DND-41 (cell line): ENCODE results near the gene DPYSL4.

Experiments
- ATAC-seq: fragments of 200-7000 bp; cut with Tn5 transposase; 3 replicates; pipeline ENCODE4 v1.9.1; 2021; ENCODE audit warnings: low read depth; ENCODE audit not compliant: insufficient read depth
- DNase-seq: peaks from one replicate; pipeline ENCODE4 v3.0.0-alpha.2; 2020
- H2AFZ ChIP-seq: 2 replicates; pipeline ENCODE4 v1.6.0; 2012; ENCODE audit warnings: low read depth, low read length
- H3K27ac ChIP-seq: 2 replicates; pipeline ENCODE4 v1.5.1; 2012; ENCODE audit warnings: low read length, inconsistent platforms
- H3K27me3 ChIP-seq: fragments of 200-600 bp; sonication (generic); 2 replicates; pipeline ENCODE4 v1.6.0; 2012; ENCODE audit warnings: low read length, mild to moderate bottlenecking, inconsistent platforms; ENCODE audit not compliant: insufficient read depth, poor library complexity
- H3K36me3 ChIP-seq: 2 replicates; pipeline ENCODE4 v1.5.1; 2012; ENCODE audit warnings: low read length, inconsistent platforms; ENCODE audit not compliant: insufficient read depth
- H3K4me1 ChIP-seq: 2 replicates; pipeline ENCODE4 v1.5.1; 2012; ENCODE audit warnings: mild to moderate bottlenecking, low read length; ENCODE audit not compliant: insufficient read depth
- H3K4me2 ChIP-seq: 2 replicates; pipeline ENCODE4 v1.6.0; 2012; ENCODE audit warnings: mild to moderate bottlenecking, moderate library complexity, low read length, inconsistent platforms; ENCODE audit not compliant: insufficient read depth
- H3K4me3 ChIP-seq, 2 experiments: fragments of 200-600 bp in 1 of 2; shearing (Covaris generic) in 1 of 2; 2 replicates each; pipeline ENCODE4 v1.5.1; 2012 to 2016; ENCODE audit warnings: inconsistent platforms in 2 of 2, low read length in 2 of 2, mild to moderate bottlenecking in 2 of 2, low read depth in 1 of 2, moderate library complexity in 1 of 2
- H3K79me2 ChIP-seq: 2 replicates; pipeline ENCODE4 v1.6.0; 2012; ENCODE audit warnings: low read length, inconsistent platforms; ENCODE audit not compliant: insufficient read depth
- H3K9ac ChIP-seq: 2 replicates; pipeline ENCODE4 v1.6.0; 2012; ENCODE audit warnings: low read depth, mild to moderate bottlenecking, inconsistent platforms, low read length, moderate library complexity
- H3K9me3 ChIP-seq: 2 replicates; pipeline ENCODE4 v1.5.1; 2012; ENCODE audit warnings: low read length, moderate library complexity, mild to moderate bottlenecking, inconsistent platforms; ENCODE audit not compliant: insufficient read depth, severe bottlenecking
- H4K20me1 ChIP-seq: 2 replicates; pipeline ENCODE4 v1.6.0; 2012; ENCODE audit warnings: low read length; ENCODE audit not compliant: insufficient read depth
- CTCF ChIP-seq: IDR thresholded peaks from 2 replicates; pipeline ENCODE4 v1.5.1; 2012; ENCODE audit warnings: borderline replicate concordance, low read length, moderate library complexity, mild to moderate bottlenecking; ENCODE audit not compliant: poor library complexity, severe bottlenecking; ENCODE audit errors: extremely low read depth
- EZH2 ChIP-seq: IDR thresholded peaks from 3 replicates; pipeline ENCODE4 v1.6.1; 2012; ENCODE audit warnings: borderline replicate concordance, low read depth, mild to moderate bottlenecking, moderate library complexity, low read length, inconsistent platforms; ENCODE audit not compliant: severe bottlenecking

The DPYSL4 gene

DNA sequence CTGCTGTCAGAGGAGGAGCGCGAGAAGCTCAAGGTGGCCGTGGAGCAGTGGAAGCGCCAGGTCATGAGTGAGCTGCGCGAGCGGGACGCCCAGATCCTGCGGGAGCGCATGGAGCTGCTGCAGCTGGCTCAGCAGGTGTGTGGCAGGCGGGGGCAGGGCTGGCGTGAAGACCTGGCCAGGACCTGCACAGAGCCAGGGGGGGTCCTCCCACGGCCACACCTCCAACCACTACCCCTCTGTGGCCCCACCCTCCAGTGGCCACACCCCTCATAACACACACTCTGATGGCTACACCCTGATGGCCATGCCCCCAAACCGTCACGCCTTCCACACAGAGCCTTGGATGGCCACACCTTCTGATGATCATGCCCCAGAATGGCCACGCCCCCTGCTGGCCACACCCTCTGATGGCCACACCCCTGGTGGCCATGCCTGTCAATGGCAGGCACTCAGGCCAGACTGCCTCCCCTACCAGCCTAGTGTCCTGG, 23.4 kb upstream of the DPYSL4 start:
- Histone ChIP-seq H3K9me3 (no peaks in the 10 kb centered on the region), H4K20me1 (no peaks in the 10 kb centered on the region), H3K36me3 (no peaks in the 10 kb centered on the region), H3K4me2 (no peak overlapping the region), H3K4me1 (no peaks in the 10 kb centered on the region), H3K79me2 (no peaks in the 10 kb centered on the region), H3K27ac (no peak overlapping the region), H2AFZ (no peak overlapping the region), H3K9ac (no peak overlapping the region), H3K27me3 (no peaks in the 10 kb centered on the region), H3K4me3 (no peak overlapping the region)
- DNase-seq (peak; percentile 20), ATAC-seq (peak; percentile 35; the same call in 1 of the 3 replicates)
- TF ChIP-seq EZH2 (no peak), CTCF (no peak)

DNA sequence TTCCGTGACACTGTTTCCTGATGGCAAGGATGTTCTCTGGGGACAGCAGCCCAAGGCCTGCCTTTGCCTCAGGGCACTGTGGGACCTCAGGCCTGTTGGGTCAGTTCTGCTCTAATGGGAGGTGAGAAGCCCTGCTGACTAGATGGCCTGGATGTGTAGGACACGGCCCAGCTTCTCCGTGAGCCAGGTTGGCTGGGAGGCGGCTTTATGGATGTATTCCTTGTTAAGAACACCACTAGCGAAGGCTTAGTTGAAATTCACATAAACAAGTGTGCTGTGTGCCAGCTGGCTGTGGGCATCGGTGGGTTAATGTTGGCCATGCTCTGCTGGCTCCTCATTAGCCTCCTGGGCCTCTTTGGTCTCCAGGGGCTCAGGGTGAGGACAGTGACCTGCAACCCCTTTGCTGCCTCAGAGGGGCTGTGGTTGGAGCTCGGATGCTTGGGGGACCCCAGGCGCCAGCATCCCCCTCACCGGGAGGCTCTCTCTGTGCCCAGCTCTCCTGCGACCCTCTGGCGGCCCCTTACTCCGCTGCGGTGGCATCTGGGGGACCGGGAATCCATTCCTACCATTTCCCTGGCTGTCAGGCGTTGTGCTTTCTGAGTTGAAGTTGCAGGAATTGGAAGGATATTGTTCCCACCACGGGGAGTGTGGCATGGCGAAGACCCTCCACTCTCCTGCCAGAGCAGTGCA, 22.8 kb upstream of the DPYSL4 start:
- DNase-seq, result no peak
- Histone ChIP-seq H3K36me3 (no peaks in the 10 kb centered on the region), H3K79me2 (no peaks in the 10 kb centered on the region), H3K4me2 (no peak overlapping the region), H3K9me3 (no peaks in the 10 kb centered on the region), H3K9ac (no peak overlapping the region), H2AFZ (no peak overlapping the region), H3K27ac (no peak overlapping the region), H3K27me3 (no peaks in the 10 kb centered on the region), H3K4me3 (no peak overlapping the region), H4K20me1 (no peaks in the 10 kb centered on the region), H3K4me1 (no peaks in the 10 kb centered on the region)
- ATAC-seq, result no peak
- TF ChIP-seq EZH2 (no peak), CTCF (no peak)

- Histone ChIP-seq H3K4me3 (no peak overlapping the region), H3K9ac (no peak overlapping the region), H2AFZ (no peak overlapping the region), H3K4me1 (no peaks in the 10 kb centered on the region), H3K27me3 (no peaks in the 10 kb centered on the region), H3K27ac (no peak overlapping the region), H3K79me2 (no peaks in the 10 kb centered on the region), H3K4me2 (no peak overlapping the region), H4K20me1 (no peaks in the 10 kb centered on the region), H3K9me3 (no peaks in the 10 kb centered on the region), H3K36me3 (no peaks in the 10 kb centered on the region)
- TF ChIP-seq CTCF (no peak), EZH2 (no peak)
- ATAC-seq (no peak), DNase-seq (no peak)
Observed at GRCh38 chr10:132164761-132165278, 21.9 kb upstream of the DPYSL4 start.
